Colonic mucosa (tissue), 4 donors: ENCODE results near the gene GRIN2A. TPM values are rescaled to one million over a fixed set of nuclear protein-coding genes. Genes with fewer than 3 reads are reported as not detected.

Experiments used
- DNase-seq: peaks from one replicate; pipeline ENCODE4 v3.0.0-alpha.2; 2020
- H3K27ac ChIP-seq: fragments of 200-600 bp; one replicate; pipeline ENCODE4 v1.8.0; 2021
- H3K27me3 ChIP-seq: fragments of 200-600 bp; one replicate; pipeline ENCODE4 v1.8.0; 2021
- H3K36me3 ChIP-seq: fragments of 200-600 bp; one replicate; pipeline ENCODE4 v1.8.0; 2021
- H3K4me1 ChIP-seq: fragments of 200-600 bp; one replicate; pipeline ENCODE4 v1.8.0; 2021; ENCODE audit warnings: mild to moderate bottlenecking
- H3K4me3 ChIP-seq: fragments of 200-600 bp; one replicate; pipeline ENCODE4 v1.8.0; 2021
- H3K9ac ChIP-seq, 2 donors: one replicate each; pipeline ENCODE4 v1.7.0; 2013; ENCODE audit warnings: control low read depth in 2 of 2, low read depth in 2 of 2, low read length in 2 of 2
- H3K9me3 ChIP-seq: fragments of 200-600 bp; one replicate; pipeline ENCODE4 v1.8.0; 2021
- intact Hi-C: fragments of 100-400 bp; cut with DNase I; formaldehyde crosslinking; loops from one replicate; pipeline ENCODE4 v1.14.1; 2022
- total RNA-seq, 2 donors: library from RNA; stranded (reverse); fragmentation: NEBNext Ultra II Directional in 1 of 2; extraction: Animal tissue kit (Norgen Biotek cat#: 25700) in 1 of 2; gene quantifications; one replicate each; pipeline ENCODE4 v1.2.1, GENCODE V29; 2021
- TF ChIP-seq, protein P1 (sequence below): fragments of 200-600 bp; IDR thresholded peaks from one replicate; pipeline ENCODE4 v1.8.0; 2022; ENCODE audit warnings: antibody characterized with exemption, mild to moderate bottlenecking
- donor health status: healthy.
- donor health status: DM: no; HTN: no; CAD: no.
- donor health status: DM: no; HTN: no; CAD: no.

The GRIN2A gene
- total RNA-seq, 2 donors from 2014 or later: 0.15 to 0.40 TPM

DNA sequence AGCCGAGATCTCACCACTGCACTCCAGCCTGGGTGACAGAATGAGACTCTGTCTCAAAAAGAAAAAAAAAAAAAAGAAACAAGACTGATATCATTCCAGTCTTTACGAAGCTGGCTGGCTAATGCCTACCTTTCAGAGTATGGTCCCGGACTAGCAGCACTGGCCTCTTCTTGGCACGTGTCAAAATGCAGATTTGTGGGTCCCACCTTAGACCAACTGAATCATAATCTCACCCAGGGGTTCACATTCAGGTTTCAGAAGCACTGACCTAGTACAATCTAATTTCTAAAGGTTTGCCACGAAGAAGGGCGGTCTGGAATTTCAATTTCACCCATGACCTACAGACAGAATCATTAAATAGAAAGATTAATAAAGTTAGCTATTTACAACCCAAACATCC, 43.4 kb upstream of the GRIN2A start:
- H3K27me3 ChIP-seq: no peaks in the 10 kb centered on the region
- no peaks in the 10 kb centered on the region for H3K36me3 ChIP-seq
- TF ChIP-seq, protein P1, sequence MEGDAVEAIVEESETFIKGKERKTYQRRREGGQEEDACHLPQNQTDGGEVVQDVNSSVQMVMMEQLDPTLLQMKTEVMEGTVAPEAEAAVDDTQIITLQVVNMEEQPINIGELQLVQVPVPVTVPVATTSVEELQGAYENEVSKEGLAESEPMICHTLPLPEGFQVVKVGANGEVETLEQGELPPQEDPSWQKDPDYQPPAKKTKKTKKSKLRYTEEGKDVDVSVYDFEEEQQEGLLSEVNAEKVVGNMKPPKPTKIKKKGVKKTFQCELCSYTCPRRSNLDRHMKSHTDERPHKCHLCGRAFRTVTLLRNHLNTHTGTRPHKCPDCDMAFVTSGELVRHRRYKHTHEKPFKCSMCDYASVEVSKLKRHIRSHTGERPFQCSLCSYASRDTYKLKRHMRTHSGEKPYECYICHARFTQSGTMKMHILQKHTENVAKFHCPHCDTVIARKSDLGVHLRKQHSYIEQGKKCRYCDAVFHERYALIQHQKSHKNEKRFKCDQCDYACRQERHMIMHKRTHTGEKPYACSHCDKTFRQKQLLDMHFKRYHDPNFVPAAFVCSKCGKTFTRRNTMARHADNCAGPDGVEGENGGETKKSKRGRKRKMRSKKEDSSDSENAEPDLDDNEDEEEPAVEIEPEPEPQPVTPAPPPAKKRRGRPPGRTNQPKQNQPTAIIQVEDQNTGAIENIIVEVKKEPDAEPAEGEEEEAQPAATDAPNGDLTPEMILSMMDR: no peak
- intact Hi-C loops: no loop called here
- no peaks in the 10 kb centered on the region for H3K4me1 ChIP-seq
- H3K27ac ChIP-seq: no peak overlapping the region
- H3K9ac ChIP-seq: no peak overlapping the region
- no peak for DNase-seq
- H3K4me3 ChIP-seq: no peak overlapping the region
- H3K9me3 ChIP-seq: no peaks in the 10 kb centered on the region

DNA sequence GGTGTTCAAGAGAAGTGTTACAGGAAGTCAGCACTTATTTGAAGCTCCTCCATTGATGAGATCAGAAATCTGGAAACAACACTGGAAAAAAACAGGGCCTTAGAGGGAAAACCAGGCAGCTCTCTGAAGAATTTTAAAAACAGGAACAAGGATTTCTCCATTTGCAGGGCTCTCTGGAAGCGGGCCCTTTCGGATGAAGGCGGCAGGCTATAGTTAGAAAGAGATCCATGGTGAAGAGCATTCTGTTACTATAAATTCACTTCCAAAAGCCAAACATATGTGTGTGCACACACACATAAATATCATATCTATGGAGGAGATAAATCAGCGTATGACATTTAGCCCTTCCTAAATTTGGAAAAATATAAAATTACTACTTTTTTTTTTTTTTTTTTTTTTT, 42.6 kb upstream of the GRIN2A start:
- Histone ChIP-seq H3K9me3 (no peaks in the 10 kb centered on the region), H3K27ac (no peak overlapping the region), H3K36me3 (no peaks in the 10 kb centered on the region), H3K4me1 (no peaks in the 10 kb centered on the region), H3K27me3 (no peaks in the 10 kb centered on the region), H3K4me3 (no peak overlapping the region), H3K9ac (no peak overlapping the region)
- no peak for DNase-seq
- intact Hi-C loops: no loop called here
- TF ChIP-seq, protein P1: no peak

DNA sequence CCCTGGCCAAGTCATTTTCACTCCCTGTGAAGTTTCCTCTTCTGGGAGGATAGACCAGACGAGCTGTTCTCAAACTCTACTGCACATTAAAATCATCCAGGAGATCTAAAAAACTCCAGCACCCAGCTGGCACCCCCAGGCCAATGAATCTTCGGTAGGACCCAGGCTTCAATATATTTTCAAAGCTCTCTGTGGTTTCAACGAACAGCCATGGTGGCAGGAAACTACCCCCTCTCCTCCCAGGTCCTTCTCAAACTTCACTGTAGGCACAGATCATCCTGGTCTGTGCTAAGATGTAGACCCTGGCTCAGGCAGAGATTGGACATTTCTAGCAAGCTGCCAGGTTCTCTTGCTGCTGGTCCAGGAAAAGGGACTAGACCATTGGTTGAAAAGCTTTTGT, 38.7 kb upstream of the GRIN2A start:
- no peak overlapping the region for H3K9ac ChIP-seq
- no peaks in the 10 kb centered on the region for H3K4me1 ChIP-seq
- no peak for DNase-seq
- no peaks in the 10 kb centered on the region for H3K27me3 ChIP-seq
- H3K4me3 ChIP-seq: no peak overlapping the region
- no peak overlapping the region for H3K27ac ChIP-seq
- intact Hi-C loops: no loop called here
- H3K36me3 ChIP-seq: no peaks in the 10 kb centered on the region
- TF ChIP-seq, protein P1: no peak
- no peaks in the 10 kb centered on the region for H3K9me3 ChIP-seq

DNA sequence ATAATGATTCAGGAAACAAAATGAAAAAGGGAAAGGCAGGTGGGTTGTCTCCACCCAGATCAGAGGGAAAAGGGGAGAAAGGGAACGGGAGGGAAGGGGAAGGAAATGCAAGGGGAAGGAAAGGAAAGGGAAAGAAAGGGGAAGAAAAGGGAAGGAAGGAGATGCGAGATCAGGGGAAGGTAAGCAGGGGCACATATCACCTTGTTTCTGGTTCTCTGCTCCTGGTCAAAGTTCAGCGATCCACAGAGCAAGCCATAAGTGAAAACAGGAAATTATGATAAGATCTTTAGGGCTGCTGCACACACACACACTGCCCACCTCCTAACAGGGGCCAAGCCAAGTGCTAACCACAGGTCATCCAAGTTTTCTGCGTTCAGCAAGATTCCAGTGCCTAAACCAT, 37.5 kb upstream of the GRIN2A start:
- intact Hi-C loops: no loop called here
- H3K9ac ChIP-seq: no peak overlapping the region
- TF ChIP-seq, protein P1: no peak
- no peak overlapping the region for H3K27ac ChIP-seq
- no peaks in the 10 kb centered on the region for H3K9me3 ChIP-seq
- H3K4me1 ChIP-seq: no peaks in the 10 kb centered on the region
- H3K36me3 ChIP-seq: no peaks in the 10 kb centered on the region
- H3K27me3 ChIP-seq: no peaks in the 10 kb centered on the region
- no peak overlapping the region for H3K4me3 ChIP-seq
- no peak for DNase-seq

DNA sequence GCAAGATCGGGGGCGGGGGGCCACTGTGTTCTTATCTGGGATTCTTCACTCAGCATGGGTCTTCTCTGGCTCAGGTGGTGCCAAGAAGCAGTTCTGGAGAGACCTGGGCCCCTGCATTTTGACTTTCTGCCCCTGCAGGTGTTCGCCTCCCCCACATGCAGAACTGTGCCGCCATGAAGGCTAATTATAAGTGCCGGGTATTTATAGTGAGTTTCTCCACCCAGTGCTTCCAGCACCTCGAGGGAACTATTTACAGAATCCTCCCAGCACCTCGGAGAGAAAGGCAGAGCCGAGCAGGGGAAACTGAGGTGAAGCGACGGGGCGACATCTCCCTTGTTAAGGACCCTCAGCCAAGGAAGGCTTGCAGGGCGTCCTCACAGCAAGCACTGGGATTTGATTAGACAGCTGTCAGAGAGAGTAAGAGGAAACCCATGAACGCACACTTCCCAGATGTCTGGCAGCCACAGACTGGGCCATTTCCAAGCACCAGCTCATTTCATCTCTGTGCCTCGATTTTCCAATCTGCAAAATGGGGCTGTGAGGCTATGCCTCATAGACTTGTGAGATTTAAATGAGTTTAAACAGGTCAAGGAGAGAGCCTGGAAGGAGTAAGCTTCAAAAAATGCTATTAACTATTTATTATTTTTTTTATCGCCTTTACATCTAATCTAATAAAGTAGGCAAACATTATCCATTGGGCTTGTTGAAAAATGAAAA, 36.4 kb upstream of the GRIN2A start:
- intact Hi-C loops: no loop called here
- H3K4me3 ChIP-seq: no peak overlapping the region
- TF ChIP-seq, protein P1: no peak
- H3K9me3 ChIP-seq: no peaks in the 10 kb centered on the region
- no peaks in the 10 kb centered on the region for H3K4me1 ChIP-seq
- H3K27ac ChIP-seq: no peak overlapping the region
- no peaks in the 10 kb centered on the region for H3K36me3 ChIP-seq
- H3K9ac ChIP-seq: no peak overlapping the region
- no peaks in the 10 kb centered on the region for H3K27me3 ChIP-seq
- no peak for DNase-seq
